Thyroid gland (tissue), 4 donors: Measurements from ENCODE around the gene ASXL1.

Experiments used
- CTCF ChIP-seq, 6 experiments: fragments of 200-600 bp in 3 of 6; fragments of 450-650 bp in 3 of 6; sonication (generic) in 3 of 6; IDR thresholded peaks; one replicate each; pipeline ENCODE4 v1.5.1; 2016 to 2019; ENCODE audit warnings: antibody characterized with exemption in 6 of 6, mild to moderate bottlenecking in 2 of 6, inconsistent platforms in 1 of 6, moderate library complexity in 1 of 6
- POLR2A ChIP-seq, 2 donors: fragments of 450-650 bp; IDR thresholded peaks; one replicate each; pipeline ENCODE4 v1.6.1; 2017; ENCODE audit warnings: antibody characterized with exemption in 2 of 2, mild to moderate bottlenecking in 2 of 2, moderate library complexity in 1 of 2

GRCh38 chr20:32358883-32359632, 927 bp downstream of the ASXL1 start:
- TF ChIP-seq CTCF (IDR thresholded peaks at IDR 0.05): no peak
- peak in 1 of 2 donors; percentile 63 for TF ChIP-seq POLR2A (IDR thresholded peaks at IDR 0.05)
